ENCODE results near the gene SLC6A5.

The SLC6A5 gene

DNA sequence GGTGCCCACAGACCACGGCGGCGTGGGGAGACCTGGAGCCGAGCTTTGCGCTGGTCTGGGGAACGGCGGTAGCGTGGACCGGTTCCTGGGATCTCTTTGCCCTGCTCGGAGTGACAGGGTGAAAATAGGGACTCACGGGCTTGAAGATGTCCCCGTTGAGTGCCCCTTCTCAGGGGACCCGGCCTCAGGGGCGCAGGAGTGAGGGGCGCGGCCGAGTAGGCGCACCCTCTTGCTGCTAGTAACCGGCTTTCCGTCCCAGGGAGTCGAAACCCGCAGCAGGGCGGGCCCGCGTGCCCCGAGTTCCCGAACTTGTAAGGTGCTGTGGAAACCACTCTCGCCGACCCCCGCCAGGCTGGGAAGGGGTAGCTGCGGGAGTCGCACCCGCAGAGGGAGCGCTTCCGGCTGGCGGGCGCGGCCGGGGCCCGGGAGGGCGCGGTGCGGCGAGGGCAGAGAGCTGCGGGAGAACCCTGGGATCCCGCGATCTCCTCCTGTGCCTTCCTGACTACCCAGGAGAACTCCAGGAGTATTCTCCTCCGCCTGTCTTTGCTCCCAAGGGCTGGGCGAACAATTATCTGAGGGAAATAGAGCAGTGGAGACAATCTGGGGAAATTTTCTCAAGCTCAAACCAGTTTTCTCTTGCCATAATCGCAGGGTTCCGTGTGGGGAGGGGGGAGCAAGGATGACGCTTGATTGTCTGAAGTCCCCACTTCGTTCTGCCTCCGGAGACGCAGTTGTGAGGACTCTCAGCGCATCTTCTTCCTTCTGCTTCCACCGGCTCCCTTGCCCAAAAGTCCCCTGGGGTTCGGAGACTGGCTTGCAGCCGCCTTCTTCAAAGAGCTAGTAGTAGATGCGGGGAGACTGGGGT, 70.6 kb downstream of the SLC6A5 start:
- TF ChIP-seq JUND (IDR thresholded peaks at IDR 0.05; ENCODE audit: low read depth), result no peak
- DNase-seq (ENCODE audit: low read depth in 1 of 2, low spot score in 1 of 2), result no peak
- in situ Hi-C loops (cut with HindIII; ENCODE audit: low pct_unique_long_range_greater_than_20kb, low sequenced_read_pairs), result no loop called here

GRCh38 chr11:20670932-20671403, 71.6 kb downstream of the SLC6A5 start:
- no peak for TF ChIP-seq JUND (IDR thresholded peaks at IDR 0.05; ENCODE audit: low read depth)
- DNase-seq (ENCODE audit: low read depth in 1 of 2, low spot score in 1 of 2), result no peak
- in situ Hi-C loops (cut with HindIII; ENCODE audit: low pct_unique_long_range_greater_than_20kb, low sequenced_read_pairs), result no loop called here

GRCh38 chr11:20671856-20672546, 72.6 kb downstream of the SLC6A5 start:
- in situ Hi-C loops (cut with HindIII; ENCODE audit: low pct_unique_long_range_greater_than_20kb, low sequenced_read_pairs), result no loop called here
- DNase-seq (ENCODE audit: low read depth in 1 of 2, low spot score in 1 of 2), result peak; percentile 54 to 77
- TF ChIP-seq JUND (IDR thresholded peaks at IDR 0.05; ENCODE audit: low read depth), result no peak

GRCh38 chr11:20672575-20672974, 73.2 kb downstream of the SLC6A5 start:
- in situ Hi-C loops (cut with HindIII; ENCODE audit: low pct_unique_long_range_greater_than_20kb, low sequenced_read_pairs), result no loop called here
- peak in 1 of 2 experiments; percentile 37 for DNase-seq (ENCODE audit: low read depth in 1 of 2, low spot score in 1 of 2)
- TF ChIP-seq JUND (IDR thresholded peaks at IDR 0.05; ENCODE audit: low read depth), result no peak

DNA sequence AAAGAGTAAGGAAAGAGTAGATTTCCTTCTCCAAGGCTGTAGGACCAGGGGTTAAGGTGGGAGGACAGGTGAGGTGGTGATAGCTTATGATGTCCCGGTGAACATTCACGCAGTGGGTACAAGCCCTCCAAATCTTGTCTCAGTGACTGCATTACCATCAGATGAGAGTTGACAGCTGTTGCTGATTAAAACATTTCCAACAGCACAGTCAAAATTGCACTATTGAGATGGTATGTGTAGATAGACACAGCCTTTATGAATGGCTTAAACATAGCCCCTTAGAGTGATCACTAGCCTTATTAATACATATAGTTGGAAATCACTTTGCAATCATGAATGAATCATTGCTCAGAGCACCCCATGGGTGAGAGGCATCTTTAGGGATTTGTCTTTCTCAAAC, 77.2 kb downstream of the SLC6A5 start:
- in situ Hi-C loops (cut with HindIII; ENCODE audit: low pct_unique_long_range_greater_than_20kb, low sequenced_read_pairs), result no loop called here
- TF ChIP-seq JUND (IDR thresholded peaks at IDR 0.05; ENCODE audit: low read depth), result no peak
- no peak for DNase-seq (ENCODE audit: low read depth in 1 of 2, low spot score in 1 of 2)

DNA sequence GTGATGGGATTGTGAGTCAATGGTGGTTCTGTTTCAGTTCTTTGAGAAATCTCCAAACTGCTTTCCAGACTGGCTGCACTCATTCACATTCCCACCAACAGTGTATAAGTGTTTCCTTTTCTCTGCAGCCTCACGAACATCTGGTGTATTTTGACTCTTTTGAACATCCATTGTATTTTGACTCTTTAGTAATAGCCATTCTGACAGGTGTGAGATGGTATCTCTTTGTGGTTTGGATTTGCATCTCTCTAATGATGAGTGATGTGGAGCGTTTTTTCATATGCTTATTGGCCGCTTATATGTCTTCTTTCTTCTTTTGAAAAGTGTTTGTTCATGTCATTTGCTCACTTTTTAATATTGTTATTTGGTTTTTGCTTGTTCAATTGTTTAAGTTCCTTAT, 89.4 kb downstream of the SLC6A5 start:
- DNase-seq (ENCODE audit: low read depth in 1 of 2, low spot score in 1 of 2), result no peak
- in situ Hi-C loops (cut with HindIII; ENCODE audit: low pct_unique_long_range_greater_than_20kb, low sequenced_read_pairs), result no loop called here
- no peak for TF ChIP-seq JUND (IDR thresholded peaks at IDR 0.05; ENCODE audit: low read depth)

- in situ Hi-C loops (cut with HindIII; ENCODE audit: low pct_unique_long_range_greater_than_20kb, low sequenced_read_pairs), result no loop called here
Observed at GRCh38 chr11:20707876-20708275, 108.5 kb downstream of the SLC6A5 start.

More at GRCh38 chr11:20707876-20708275, 108.5 kb downstream of the SLC6A5 start:
- DNase-seq (ENCODE audit: low read depth in 1 of 2, low spot score in 1 of 2), result no peak
- TF ChIP-seq JUND (IDR thresholded peaks at IDR 0.05; ENCODE audit: low read depth), result no peak

Data from T47D (cell line).